Measurements from ENCODE around the gene SLC14A1.
"Not testable (repeated sequence)": the region's sequence is repeated elsewhere in the genome, so short reads cannot be mapped to it uniquely, and the experiment has no call there.

The SLC14A1 gene

GRCh38 chr18:45748501-45748900, 24.5 kb downstream of the SLC14A1 start:
- no peaks in the 10 kb centered on the region for H3K36me3 ChIP-seq
- no peaks in the 10 kb centered on the region for H4K20me1 ChIP-seq
- peaks cover 0 to 11% (median 0%) of the 10 kb centered on the region in 11 experiments; a peak in 5 of 22 replicates for H3K27me3 ChIP-seq
- H3K27ac ChIP-seq = no peak overlapping the region
- H3K9me3 ChIP-seq (replicated peaks in 1 of 11) = peaks cover 0 to 10% (median 0%) of the 10 kb centered on the region in 11 experiments; a peak in 4 of 22 replicates
- TF ChIP-seq Cebpa-rat (IDR thresholded peaks at IDR 0.05) = no peak
- H3K9ac ChIP-seq = no peak overlapping the region
- H3K4me2 ChIP-seq = no peak overlapping the region
- no peak overlapping the region for H3K4me3 ChIP-seq
- peaks cover 32 to 53% (median 47%) of the 10 kb centered on the region in 10 experiments for H3K4me1 ChIP-seq

GRCh38 chr18:45749918-45750689, 26.1 kb downstream of the SLC14A1 start:
- Histone ChIP-seq H3K9ac (no peak overlapping the region), H3K9me3 (replicated peaks in 1 of 11) (peaks cover 0 to 14% (median 1%) of the 10 kb centered on the region in 11 experiments; a peak in 7 of 22 replicates), H4K20me1 (no peaks in the 10 kb centered on the region), H3K4me3 (no peak overlapping the region), H3K27me3 (peaks cover 0 to 24% (median 13%) of the 10 kb centered on the region in 11 experiments; a peak in 12 of 22 replicates), H3K4me1 (peaks cover 32 to 69% (median 51%) of the 10 kb centered on the region in 10 experiments), H3K4me2 (peak overlapping the region; percentile 22 to 79 (median 52); a peak in 21 of 22 replicates), H3K27ac (no peak overlapping the region), H3K36me3 (no peaks in the 10 kb centered on the region)
- no peak for TF ChIP-seq Cebpa-rat (IDR thresholded peaks at IDR 0.05)

GRCh38 chr18:45751766-45752165, 27.8 kb downstream of the SLC14A1 start:
- Histone ChIP-seq H3K9ac (no peak overlapping the region), H3K4me1 (peaks cover 38 to 75% (median 59%) of the 10 kb centered on the region in 10 experiments), H4K20me1 (no peaks in the 10 kb centered on the region), H3K4me2 (peak overlapping the region; percentile 42 to 79 (median 60); a peak in 17 of 22 replicates), H3K36me3 (no peaks in the 10 kb centered on the region), H3K4me3 (no peak overlapping the region), H3K9me3 (replicated peaks in 1 of 11) (peaks cover 0 to 15% (median 7%) of the 10 kb centered on the region in 11 experiments; a peak in 7 of 22 replicates), H3K27me3 (peaks cover 0 to 26% (median 13%) of the 10 kb centered on the region in 11 experiments; a peak in 12 of 22 replicates), H3K27ac (no peak overlapping the region; a peak in 1 of 22 replicates)
- no peak for TF ChIP-seq Cebpa-rat (IDR thresholded peaks at IDR 0.05)

DNA sequence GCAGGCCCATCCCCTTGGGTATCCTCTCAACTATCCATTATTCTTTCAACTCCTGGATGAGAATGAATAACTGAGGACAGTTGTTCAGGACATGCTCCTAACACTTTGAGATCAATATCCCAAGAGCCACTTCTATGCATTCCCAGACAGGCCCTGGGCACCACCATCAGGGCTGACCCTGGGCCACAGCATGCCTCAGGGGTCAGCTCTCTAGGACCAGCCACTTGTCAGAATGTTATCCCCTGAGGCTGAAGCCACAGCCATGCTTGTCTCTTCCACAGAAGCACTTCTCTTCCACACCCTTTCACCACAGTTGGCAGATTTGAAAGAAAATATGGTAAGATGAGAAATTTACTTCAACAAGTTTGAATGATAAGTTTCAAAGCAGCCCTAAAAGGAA, 28.7 kb downstream of the SLC14A1 start:
- no peak overlapping the region for H3K4me3 ChIP-seq
- peaks cover 8 to 23% (median 9%) of the 10 kb centered on the region in 11 experiments; a peak in 16 of 22 replicates for H3K9me3 ChIP-seq (replicated peaks in 1 of 11)
- peaks cover 38 to 81% (median 60%) of the 10 kb centered on the region in 10 experiments for H3K4me1 ChIP-seq
- no peak overlapping the region for H3K27ac ChIP-seq
- no peak for TF ChIP-seq Cebpa-rat (IDR thresholded peaks at IDR 0.05)
- no peak overlapping the region for H3K9ac ChIP-seq
- H3K4me2 ChIP-seq = peak overlapping the region; percentile 42 to 79 (median 60); a peak in 18 of 22 replicates
- H3K27me3 ChIP-seq = peaks cover 0 to 26% (median 13%) of the 10 kb centered on the region in 11 experiments; a peak in 12 of 22 replicates
- H4K20me1 ChIP-seq = no peaks in the 10 kb centered on the region
- no peaks in the 10 kb centered on the region for H3K36me3 ChIP-seq

GRCh38 chr18:45753286-45753685, 29.3 kb downstream of the SLC14A1 start:
- no peaks in the 10 kb centered on the region for H4K20me1 ChIP-seq
- H3K9me3 ChIP-seq (replicated peaks in 1 of 11) = peaks cover 8 to 24% (median 10%) of the 10 kb centered on the region in 11 experiments; a peak in 16 of 22 replicates
- no peak overlapping the region for H3K9ac ChIP-seq
- no peak overlapping the region for H3K4me3 ChIP-seq
- H3K4me2 ChIP-seq = peak overlapping the region in 7 of 11 experiments; percentile 42 to 79 (median 63); a peak in 7 of 22 replicates
- no peak overlapping the region for H3K27ac ChIP-seq
- H3K27me3 ChIP-seq = peaks cover 0 to 26% (median 13%) of the 10 kb centered on the region in 11 experiments; a peak in 12 of 22 replicates
- H3K4me1 ChIP-seq = peaks cover 38 to 81% (median 60%) of the 10 kb centered on the region in 10 experiments
- no peaks in the 10 kb centered on the region for H3K36me3 ChIP-seq
- no peak for TF ChIP-seq Cebpa-rat (IDR thresholded peaks at IDR 0.05)

DNA sequence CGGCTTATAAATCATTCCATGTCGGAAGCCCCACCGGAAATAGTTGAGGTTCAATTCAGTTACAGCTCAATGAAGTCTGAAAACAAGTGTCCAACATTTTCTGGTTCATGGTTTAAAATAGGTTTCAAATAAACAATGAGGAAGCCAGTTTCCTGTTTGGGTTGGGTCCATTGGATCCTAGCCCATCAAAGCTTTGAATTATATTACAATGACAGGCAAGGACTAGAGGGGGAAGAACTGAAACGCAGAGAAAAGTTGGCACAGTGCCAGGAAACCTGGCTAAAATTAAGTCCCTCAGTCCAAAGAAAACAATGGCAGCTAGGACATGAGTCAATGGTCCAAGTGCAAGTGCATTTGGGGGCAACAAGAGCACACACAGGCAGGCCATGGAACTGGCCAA, 32.0 kb downstream of the SLC14A1 start:
- Histone ChIP-seq H3K27ac (no peak overlapping the region), H3K4me2 (peak overlapping the region; percentile 25 to 79 (median 59); a peak in 21 of 22 replicates), H3K9ac (no peak overlapping the region), H3K36me3 (no peaks in the 10 kb centered on the region), H3K4me3 (peak overlapping the region in 1 of 10 experiments; percentile 20; a peak in 2 of 20 replicates), H3K4me1 (peaks cover 25 to 80% (median 57%) of the 10 kb centered on the region in 10 experiments), H3K27me3 (peaks cover 0 to 26% (median 13%) of the 10 kb centered on the region in 11 experiments; a peak in 12 of 22 replicates), H3K9me3 (replicated peaks in 1 of 11) (peaks cover 5 to 22% (median 10%) of the 10 kb centered on the region in 11 experiments; a peak in 14 of 22 replicates), H4K20me1 (no peaks in the 10 kb centered on the region)
- no peak for TF ChIP-seq Cebpa-rat (IDR thresholded peaks at IDR 0.05)

GRCh38 chr18:45757005-45757404, 33.0 kb downstream of the SLC14A1 start:
- Histone ChIP-seq H3K9me3 (replicated peaks in 1 of 11) (peaks cover 5 to 22% (median 10%) of the 10 kb centered on the region in 11 experiments; a peak in 14 of 22 replicates), H3K4me2 (peak overlapping the region in 5 of 11 experiments; percentile 63 to 79 (median 78); a peak in 8 of 22 replicates), H3K4me1 (peaks cover 15 to 78% (median 50%) of the 10 kb centered on the region in 10 experiments), H3K36me3 (no peaks in the 10 kb centered on the region), H3K9ac (no peak overlapping the region), H3K4me3 (no peak overlapping the region), H3K27me3 (peaks cover 0 to 26% (median 13%) of the 10 kb centered on the region in 11 experiments; a peak in 12 of 22 replicates), H3K27ac (no peak overlapping the region), H4K20me1 (no peaks in the 10 kb centered on the region)
- TF ChIP-seq Cebpa-rat (IDR thresholded peaks at IDR 0.05) = no peak

GRCh38 chr18:45757644-45758043, 33.7 kb downstream of the SLC14A1 start:
- not testable (repeated sequence) for H3K27ac ChIP-seq, H3K36me3 ChIP-seq, H3K9ac ChIP-seq, H3K4me2 ChIP-seq, H3K4me3 ChIP-seq, H4K20me1 ChIP-seq
- Histone ChIP-seq H3K27me3 (peaks cover 0 to 25% (median 13%) of the 10 kb centered on the region in 11 experiments; a peak in 12 of 22 replicates), H3K4me1 (peaks cover 9 to 72% (median 44%) of the 10 kb centered on the region in 10 experiments), H3K9me3 (replicated peaks in 1 of 11) (peaks cover 5 to 26% (median 10%) of the 10 kb centered on the region in 11 experiments; a peak in 14 of 22 replicates)

Data from BLaER1 treated with 17β-estradiol and CSF1 and Interleukin-3, amounts not matched to agents 10 nM and 100 nM (cell line).